NCI-H2107 (cell line): ENCODE data around the gene SETD9.
A peak's percentile ranks its signal among the peaks of the same experiment; 100 is the strongest.

Source experiments
- DNase-seq: peaks from one replicate; lab custom pipeline; 2025; lab: John Stamatoyannopoulos, UW

The SETD9 gene

GRCh38 chr5:56934325-56934724, 24.9 kb downstream of the SETD9 start:
- DNase-seq = no peak

DNA sequence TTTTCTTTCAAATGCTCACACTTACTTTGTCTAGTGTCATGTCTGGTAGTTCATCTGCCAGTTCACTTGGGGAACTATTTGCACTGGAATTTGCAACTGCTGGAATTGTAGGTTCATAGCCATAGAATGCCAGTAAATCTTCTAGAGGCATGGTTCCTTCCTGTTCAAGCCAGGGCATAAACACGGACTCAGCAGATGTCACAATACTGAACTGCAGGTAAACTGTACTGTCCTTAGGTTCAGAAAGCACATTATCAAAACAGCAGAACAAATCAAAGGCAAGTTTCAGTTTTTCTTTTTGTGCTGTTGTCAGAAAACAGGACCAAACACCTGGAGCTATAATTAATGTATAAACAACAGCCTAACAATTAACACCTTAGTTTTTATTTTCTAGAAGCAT, 29.5 kb downstream of the SETD9 start:
- no peak for DNase-seq

- DNase-seq = no peak
Measured at GRCh38 chr5:56941981-56942380, 32.6 kb downstream of the SETD9 start.

- DNase-seq = no peak
Measured at GRCh38 chr5:56947052-56947451, 37.7 kb downstream of the SETD9 start.

DNA sequence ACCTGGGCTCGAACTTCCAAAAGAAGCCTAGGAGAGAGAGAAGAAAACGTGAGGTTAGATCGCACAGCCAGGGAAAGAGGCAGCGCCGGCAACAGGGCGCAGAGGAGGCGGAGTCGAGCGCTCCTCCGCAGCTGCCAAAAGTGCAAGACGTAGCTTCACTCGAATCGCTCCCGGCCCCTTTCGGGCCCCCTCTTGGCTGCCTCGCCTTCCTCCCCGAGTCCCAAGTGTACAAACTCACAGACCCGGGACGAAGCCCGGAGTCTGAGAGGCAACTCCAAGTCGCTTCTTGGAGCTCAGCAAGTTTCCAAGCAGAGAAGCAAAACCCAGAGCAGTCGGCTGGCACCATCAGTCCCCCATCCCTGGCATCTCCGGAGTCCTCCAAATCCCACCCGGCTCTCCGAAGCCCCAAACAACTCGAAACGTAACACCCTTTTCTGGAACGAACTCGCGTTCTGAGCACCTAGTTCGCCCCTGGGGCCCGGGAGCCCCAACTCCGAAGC, 41.3 kb downstream of the SETD9 start:
- no peak for DNase-seq

DNA sequence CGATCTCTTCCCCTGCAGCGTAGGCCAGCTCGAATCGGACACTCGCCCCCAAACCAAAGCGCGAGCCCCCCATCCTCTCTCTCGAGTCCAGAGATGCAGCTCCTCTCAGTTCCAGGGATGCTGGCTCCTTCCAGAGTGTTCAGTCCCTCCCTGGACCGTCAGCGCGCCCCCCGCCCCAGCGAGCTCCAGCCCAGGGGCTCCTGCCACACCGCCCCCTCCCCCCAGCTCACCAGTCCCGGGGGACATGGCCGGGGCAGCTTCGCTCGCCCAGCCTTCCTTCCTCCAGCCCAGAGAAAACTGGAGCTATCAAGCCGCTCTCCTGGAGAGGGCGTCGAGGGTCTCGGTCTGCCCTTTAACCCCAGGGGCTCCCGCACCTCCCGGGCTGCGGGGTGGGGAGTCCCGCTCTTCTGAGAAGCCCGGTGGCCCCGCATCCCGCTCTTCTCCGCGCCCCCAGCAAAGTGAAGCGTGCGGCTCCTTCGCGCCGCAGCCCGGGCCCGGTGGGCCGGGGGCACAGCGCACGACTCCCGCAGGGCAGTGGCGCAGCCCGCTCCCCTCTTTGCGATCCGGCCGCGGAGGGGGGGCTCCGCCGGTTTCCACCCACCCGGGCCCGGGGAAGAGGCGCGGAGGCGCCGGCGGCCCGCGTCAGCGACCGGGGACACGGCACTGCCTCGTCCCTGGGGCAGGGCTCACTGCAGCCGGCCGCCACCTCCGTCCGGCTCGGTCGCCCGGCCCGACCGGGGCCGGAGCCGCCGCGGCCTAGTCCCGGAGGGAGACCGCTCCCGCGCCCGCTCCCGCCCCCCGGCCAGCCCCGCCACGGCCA, 41.9 kb downstream of the SETD9 start:
- DNase-seq = no peak

DNA sequence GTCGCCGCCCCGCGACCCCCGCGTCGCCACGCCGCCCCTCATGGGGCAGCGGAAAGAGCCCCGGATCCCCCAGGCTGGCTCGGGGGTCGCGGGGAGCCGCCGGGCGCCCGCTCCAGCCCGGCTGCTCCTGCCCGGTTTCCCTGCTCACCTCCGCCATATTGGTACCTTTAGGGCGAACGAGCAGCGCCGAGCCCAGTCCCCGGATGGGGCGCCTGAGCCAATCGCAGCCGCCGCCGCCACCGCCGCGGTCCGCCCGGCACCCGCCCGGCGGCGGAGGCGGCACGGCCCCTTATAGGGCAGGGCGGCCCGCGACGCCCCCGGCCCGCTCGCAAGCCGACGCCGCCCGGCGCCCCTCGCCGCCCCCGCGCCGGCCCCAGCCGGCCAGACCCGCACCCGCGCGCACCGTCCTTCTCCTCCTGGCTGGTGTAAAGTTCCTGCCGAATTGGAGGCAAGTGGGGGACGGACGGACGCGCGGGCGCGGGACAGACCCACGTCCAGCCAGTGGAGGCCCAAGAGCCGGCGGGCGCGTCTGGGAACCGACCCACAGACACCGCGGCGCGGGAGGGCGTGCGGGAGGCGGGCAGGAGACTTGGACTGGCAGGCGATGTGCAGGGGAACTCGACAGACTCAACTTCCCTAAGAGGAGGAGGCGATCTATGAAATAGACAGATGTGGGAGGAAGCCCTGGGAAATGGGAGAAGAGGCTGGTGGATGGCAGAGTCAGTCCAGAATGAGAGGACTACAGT, 42.7 kb downstream of the SETD9 start, which contains the start of gene MIER3:
MIER3 (minus strand) TSS at position 178 of the 746 bp plus-strand sequence; CDS start at position 157, 21 bp downstream.
- peak; percentile 8 for DNase-seq

DNA sequence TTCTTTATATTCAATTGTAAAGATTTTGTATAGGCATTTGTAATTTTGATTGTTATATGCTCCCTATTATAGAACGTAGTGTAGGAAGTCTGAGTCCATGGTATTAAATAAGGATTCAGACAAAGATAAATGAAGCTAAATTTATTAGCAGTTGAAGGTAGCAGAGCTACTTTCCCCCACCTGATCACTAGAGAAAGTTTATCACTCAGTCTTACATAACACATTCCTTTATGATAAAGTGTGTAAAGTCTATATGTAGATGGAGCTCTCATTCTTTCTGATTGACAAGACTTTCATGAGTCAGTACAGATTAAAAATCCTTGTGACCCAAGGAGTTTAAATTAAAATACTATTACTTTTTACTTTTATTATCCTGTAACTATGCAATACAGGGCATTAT, 44.9 kb downstream of the SETD9 start:
- no peak for DNase-seq

DNA sequence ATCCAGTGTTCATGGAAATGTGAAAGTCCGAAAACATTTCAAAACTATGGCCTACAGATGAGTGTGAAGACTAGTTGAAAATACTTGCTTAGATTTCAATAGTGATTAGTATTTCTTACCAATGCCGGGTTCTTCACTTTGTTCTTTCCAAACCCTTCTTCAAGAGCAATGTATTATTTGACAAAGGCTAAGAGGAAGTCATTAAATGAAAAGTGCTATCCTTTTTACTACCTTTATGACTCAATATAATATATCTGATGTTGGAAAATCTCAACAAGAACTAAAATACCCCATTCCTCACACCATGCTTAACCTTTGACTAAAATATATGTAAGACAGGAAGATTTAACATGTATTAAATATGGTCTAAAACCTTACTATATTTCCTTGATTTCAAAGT, 49.2 kb downstream of the SETD9 start:
- DNase-seq = no peak

- DNase-seq = no peak
Measured at GRCh38 chr5:56959326-56959725, 49.9 kb downstream of the SETD9 start.

DNA sequence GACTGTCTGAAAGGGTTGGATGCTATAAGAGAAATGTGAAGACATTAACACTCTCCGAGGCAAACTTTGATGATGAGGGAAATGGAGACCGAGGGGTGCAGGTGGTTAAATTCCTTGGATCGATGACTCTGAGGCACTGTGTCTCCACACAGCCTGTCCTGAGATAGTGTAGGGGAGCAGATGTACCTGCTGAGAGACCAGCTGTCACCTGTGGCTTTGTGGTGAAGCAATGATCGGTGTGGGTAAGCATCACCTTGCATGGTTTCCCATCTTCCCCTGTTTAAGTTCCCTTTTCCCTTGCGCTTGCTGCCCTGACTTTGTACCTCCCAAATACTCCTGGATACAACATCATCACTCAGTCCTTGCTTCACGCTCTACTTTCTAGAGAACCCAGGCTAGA, 52.4 kb downstream of the SETD9 start:
- DNase-seq = no peak

DNA sequence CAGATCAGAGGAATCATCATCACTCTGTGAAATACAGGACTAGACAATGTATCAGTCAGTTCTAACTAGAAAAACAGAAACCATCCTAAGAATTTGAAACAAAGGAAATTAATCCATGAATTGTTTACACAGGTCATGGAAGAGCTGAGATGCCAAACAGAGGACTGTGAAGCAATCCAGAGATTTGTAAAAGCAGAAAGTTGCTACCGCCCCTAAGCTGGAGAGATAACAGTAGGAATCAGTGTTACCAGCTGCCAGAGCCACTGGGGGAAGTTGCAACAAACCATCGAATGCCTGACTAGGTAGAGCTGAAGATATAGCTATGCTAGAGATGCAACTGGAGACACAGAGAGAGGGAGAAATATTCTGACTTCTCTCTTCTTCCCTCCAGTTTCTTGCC, 52.9 kb downstream of the SETD9 start:
- no peak for DNase-seq

- DNase-seq = no peak
Measured at GRCh38 chr5:56963246-56963645, 53.9 kb downstream of the SETD9 start.

DNA sequence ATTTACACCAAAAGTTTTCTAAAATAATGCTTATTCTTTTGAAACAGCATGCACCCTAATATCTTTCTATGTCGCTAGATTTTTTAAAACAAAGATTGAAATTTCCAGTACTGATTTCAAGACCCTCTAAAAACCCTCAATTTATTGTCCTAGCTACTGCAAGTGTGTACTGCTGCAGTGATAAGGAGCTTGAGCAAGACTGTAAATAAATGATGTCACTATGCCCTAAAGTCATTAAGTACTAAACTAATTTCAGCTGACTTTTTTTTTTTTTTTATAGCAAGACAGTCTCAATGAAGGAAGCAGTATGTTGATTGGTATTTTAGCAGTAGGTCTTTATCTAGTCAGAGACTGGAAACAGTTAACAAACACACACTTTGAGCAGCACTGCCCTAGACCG, 54.8 kb downstream of the SETD9 start:
- no peak for DNase-seq
